Mesodermal cell (in vitro differentiated cells): ENCODE results near the gene EFHC1.
A peak's percentile ranks its signal among the peaks of the same experiment; 100 is the strongest.

Experiments used
- H3K27ac ChIP-seq: 2 replicates; pipeline ENCODE4 v1.7.0; 2013; ENCODE audit warnings: mild to moderate bottlenecking, low read depth, low read length, moderate library complexity; ENCODE audit not compliant: severe bottlenecking
- H3K36me3 ChIP-seq: 2 replicates; pipeline ENCODE4 v1.7.1; 2013; ENCODE audit warnings: mild to moderate bottlenecking, low read length, moderate library complexity; ENCODE audit not compliant: control insufficient read depth, insufficient read depth
- H3K4me1 ChIP-seq: one replicate; pipeline ENCODE4 v1.7.1; 2013; ENCODE audit warnings: mild to moderate bottlenecking, low read length; ENCODE audit not compliant: insufficient read depth, control insufficient read depth, poor library complexity, severe bottlenecking
- H3K4me3 ChIP-seq: 2 replicates; pipeline ENCODE4 v1.7.0; 2013; ENCODE audit warnings: low read length, control low read depth, mild to moderate bottlenecking; ENCODE audit not compliant: insufficient read depth, poor library complexity, severe bottlenecking; ENCODE audit errors: extremely low read depth
- H3K9me3 ChIP-seq: 2 replicates; pipeline ENCODE4 v1.7.1; 2013; ENCODE audit warnings: mild to moderate bottlenecking, low read length, moderate library complexity; ENCODE audit not compliant: control insufficient read depth
- WGBS, 2 experiments: methylation state at CpG; one replicate each; pipeline ENCODE4 v1.1.5; 2013; ENCODE audit warnings: missing lambda C conversion rate in 2 of 2; ENCODE audit not compliant: insufficient coverage in 2 of 2; 5-methylcytosine and 5-hydroxymethylcytosine counted together

The EFHC1 gene

GRCh38 chr6:52546192-52546591 lies 126.0 kb downstream of the EFHC1 start:
- Histone ChIP-seq H3K27ac (no peak overlapping the region), H3K36me3 (peaks cover 18% of the 10 kb centered on the region), H3K4me3 (no peak overlapping the region), H3K9me3 (no peaks in the 10 kb centered on the region), H3K4me1 (peaks cover 86% of the 10 kb centered on the region)
- WGBS, 2 experiments, result 83 to 100% methylated on average over 1 of the region's 1 CpG

GRCh38 chr6:52546678-52547077 lies 126.5 kb downstream of the EFHC1 start:
- WGBS, 2 experiments, result 94 to 100% methylated on average over 3 of the region's 3 CpGs
- peaks cover 18% of the 10 kb centered on the region for H3K36me3 ChIP-seq
- H3K4me1 ChIP-seq, result peaks cover 86% of the 10 kb centered on the region
- H3K9me3 ChIP-seq, result no peaks in the 10 kb centered on the region
- H3K4me3 ChIP-seq, result no peak overlapping the region
- no peak overlapping the region for H3K27ac ChIP-seq

GRCh38 chr6:52547647-52548352 lies 127.7 kb downstream of the EFHC1 start:
- peaks cover 18% of the 10 kb centered on the region for H3K36me3 ChIP-seq
- peaks cover 89% of the 10 kb centered on the region for H3K4me1 ChIP-seq
- H3K27ac ChIP-seq, result no peak overlapping the region
- no peaks in the 10 kb centered on the region for H3K9me3 ChIP-seq
- H3K4me3 ChIP-seq, result no peak overlapping the region
- 94 to 96% methylated on average over 7 to 9 of the region's 9 CpGs for WGBS, 2 experiments

- no peak overlapping the region for H3K27ac ChIP-seq
- peaks cover 89% of the 10 kb centered on the region for H3K4me1 ChIP-seq
- WGBS, 2 experiments, result 95 to 96% methylated on average over 5 to 7 of the region's 7 CpGs
- H3K36me3 ChIP-seq, result peaks cover 18% of the 10 kb centered on the region
- H3K9me3 ChIP-seq, result no peaks in the 10 kb centered on the region
- no peak overlapping the region for H3K4me3 ChIP-seq
Observed at GRCh38 chr6:52548353-52548713, 128.2 kb downstream of the EFHC1 start.

- Histone ChIP-seq H3K4me3 (no peak overlapping the region), H3K4me1 (peaks cover 84% of the 10 kb centered on the region), H3K27ac (no peak overlapping the region), H3K9me3 (no peaks in the 10 kb centered on the region), H3K36me3 (peaks cover 18% of the 10 kb centered on the region)
- WGBS, 2 experiments, result 93 to 96% methylated on average over 5 of the region's 5 CpGs
Observed at GRCh38 chr6:52548999-52549398, 128.9 kb downstream of the EFHC1 start.

- WGBS, 2 experiments, result 72 to 88% methylated on average over 1 to 4 of the region's 4 CpGs
- Histone ChIP-seq H3K4me1 (peaks cover 79% of the 10 kb centered on the region), H3K9me3 (no peaks in the 10 kb centered on the region), H3K36me3 (peaks cover 18% of the 10 kb centered on the region), H3K27ac (no peak overlapping the region), H3K4me3 (no peak overlapping the region)
Observed at GRCh38 chr6:52549428-52549827, 129.3 kb downstream of the EFHC1 start.

GRCh38 chr6:52550014-52550575 lies 130.0 kb downstream of the EFHC1 start:
- Histone ChIP-seq H3K4me1 (peaks cover 73% of the 10 kb centered on the region), H3K4me3 (no peak overlapping the region), H3K9me3 (no peaks in the 10 kb centered on the region), H3K27ac (no peak overlapping the region), H3K36me3 (peaks cover 23% of the 10 kb centered on the region)
- WGBS, 2 experiments, result 81 to 100% methylated on average over 3 to 5 of the region's 6 CpGs

- Histone ChIP-seq H3K4me3 (no peak overlapping the region), H3K36me3 (peaks cover 23% of the 10 kb centered on the region), H3K27ac (peak overlapping the region; percentile 64), H3K4me1 (peaks cover 65% of the 10 kb centered on the region), H3K9me3 (no peaks in the 10 kb centered on the region)
- WGBS, 2 experiments, result 79 to 100% methylated on average over 4 to 5 of the region's 5 CpGs
Observed at GRCh38 chr6:52550870-52551269, 130.7 kb downstream of the EFHC1 start.

- Histone ChIP-seq H3K27ac (peak overlapping the region; percentile 64), H3K4me3 (no peak overlapping the region), H3K4me1 (peaks cover 65% of the 10 kb centered on the region), H3K36me3 (peaks cover 15% of the 10 kb centered on the region), H3K9me3 (no peaks in the 10 kb centered on the region)
- 42% methylated on average over 12 of the region's 13 CpGs for WGBS, 2 experiments
Observed at GRCh38 chr6:52551483-52552277, 131.5 kb downstream of the EFHC1 start.

GRCh38 chr6:52552278-52552643 lies 132.1 kb downstream of the EFHC1 start:
- Histone ChIP-seq H3K27ac (peak overlapping the region; percentile 3), H3K36me3 (peaks cover 11% of the 10 kb centered on the region), H3K9me3 (no peaks in the 10 kb centered on the region), H3K4me1 (peaks cover 60% of the 10 kb centered on the region), H3K4me3 (no peak overlapping the region)
- WGBS, 2 experiments, result 36 to 47% methylated on average over 4 to 5 of the region's 6 CpGs

- H3K36me3 ChIP-seq, result peaks cover 9% of the 10 kb centered on the region
- no peaks in the 10 kb centered on the region for H3K9me3 ChIP-seq
- H3K4me3 ChIP-seq, result no peak overlapping the region
- no peak overlapping the region for H3K27ac ChIP-seq
- H3K4me1 ChIP-seq, result peaks cover 59% of the 10 kb centered on the region
- WGBS, 2 experiments, result 100% methylated on average over 1 of the region's 1 CpG
Observed at GRCh38 chr6:52553158-52553557, 133.0 kb downstream of the EFHC1 start.
